Measurements from ENCODE around the gene PPT2.

The PPT2 gene, protein sequence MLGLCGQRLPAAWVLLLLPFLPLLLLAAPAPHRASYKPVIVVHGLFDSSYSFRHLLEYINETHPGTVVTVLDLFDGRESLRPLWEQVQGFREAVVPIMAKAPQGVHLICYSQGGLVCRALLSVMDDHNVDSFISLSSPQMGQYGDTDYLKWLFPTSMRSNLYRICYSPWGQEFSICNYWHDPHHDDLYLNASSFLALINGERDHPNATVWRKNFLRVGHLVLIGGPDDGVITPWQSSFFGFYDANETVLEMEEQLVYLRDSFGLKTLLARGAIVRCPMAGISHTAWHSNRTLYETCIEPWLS

DNA sequence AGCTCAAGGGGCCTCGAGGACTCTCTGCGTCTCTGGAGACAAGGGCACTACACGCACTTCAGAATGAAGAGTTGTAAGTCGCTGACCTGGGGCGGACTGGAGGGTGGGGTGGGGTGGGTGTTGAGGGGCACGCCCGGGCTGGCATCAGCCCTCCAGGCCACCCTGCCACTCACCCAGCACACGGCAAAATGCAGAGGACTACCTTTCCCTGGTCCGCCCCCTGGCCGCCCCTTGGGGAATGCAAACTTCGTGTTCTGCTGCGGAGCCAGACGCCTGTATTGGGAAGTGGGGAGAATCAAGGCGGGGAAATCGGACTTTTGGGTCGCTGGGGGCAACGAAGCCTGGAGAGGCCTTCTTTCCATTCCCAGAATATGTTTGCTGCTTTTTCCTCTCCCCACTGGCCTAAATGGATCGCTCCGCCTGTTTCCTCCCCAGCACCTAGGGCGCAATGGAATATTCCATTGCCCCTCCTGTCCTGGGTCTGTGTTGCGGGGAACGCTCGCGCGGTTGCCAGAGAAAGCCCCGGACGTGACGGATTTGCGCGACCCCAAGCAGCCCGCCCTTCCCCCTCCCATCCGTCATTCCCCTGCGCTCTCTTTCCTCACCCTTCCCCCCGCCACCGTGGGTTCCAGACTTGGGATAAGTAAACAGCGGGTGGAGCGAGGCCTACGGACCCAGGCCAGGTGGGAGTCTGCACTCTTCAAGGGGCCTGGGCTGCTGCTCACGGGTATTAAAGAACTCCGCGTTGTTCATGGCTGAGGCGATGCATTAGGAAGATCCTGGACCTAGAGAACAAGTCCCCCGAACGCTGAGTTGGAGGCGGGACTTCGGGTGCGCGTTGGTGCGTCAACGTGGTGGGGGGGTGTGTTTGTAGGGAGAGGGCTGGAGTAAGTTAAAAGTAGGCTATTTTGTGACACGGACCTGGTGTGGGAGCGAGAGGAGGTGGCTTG, at the start of gene PPT2:
Gene PPT2, plus strand, starts transcription at position 578 of the 950 bp plus-strand sequence. CDS start 454 bp downstream, outside the sequence.
- in situ Hi-C loops (cut with HindIII; ENCODE audit: low sequenced_read_pairs) = no loop called here

DNA sequence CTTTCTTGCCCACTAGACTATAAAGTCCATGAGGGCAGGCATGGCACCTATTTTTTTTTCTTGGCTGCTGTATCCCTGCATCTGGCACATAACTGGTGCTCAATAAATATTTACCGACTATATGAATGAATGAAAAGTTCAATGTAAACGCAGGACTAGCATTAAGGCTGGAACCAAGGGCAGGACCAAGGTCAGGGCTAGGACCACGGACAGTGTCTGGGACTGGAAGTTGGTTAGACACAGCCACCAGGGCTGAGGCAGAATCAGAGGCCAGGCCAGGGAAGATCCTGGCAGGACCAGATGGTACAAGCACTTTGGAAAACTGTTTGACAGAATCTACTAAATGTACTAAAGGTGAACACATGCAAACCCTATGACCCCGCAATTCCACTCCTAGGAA, 48.5 kb upstream of the PPT2 start:
- in situ Hi-C loops (cut with HindIII; ENCODE audit: low sequenced_read_pairs) = no loop called here

DNA sequence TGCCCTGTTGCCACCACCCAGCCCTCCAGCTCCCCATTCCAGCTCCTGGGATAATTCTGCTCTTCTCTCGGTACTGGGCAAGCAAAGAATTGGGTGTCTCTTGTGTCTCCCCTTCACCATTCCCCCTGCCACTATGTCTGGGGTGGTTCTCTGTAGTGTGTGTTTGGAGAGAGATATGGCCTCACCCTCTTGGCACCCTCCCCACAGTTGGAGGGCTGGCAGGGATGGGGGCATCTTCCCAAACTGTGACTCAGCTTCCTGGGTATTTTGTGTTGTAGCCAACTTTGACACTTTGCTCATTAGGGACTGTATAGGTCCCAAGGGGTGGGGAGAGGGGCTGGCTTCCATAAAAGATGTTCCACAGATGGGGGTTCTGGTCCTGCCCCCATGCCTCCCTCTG, 46.5 kb upstream of the PPT2 start:
- in situ Hi-C loops (cut with HindIII; ENCODE audit: low sequenced_read_pairs) = no loop called here

DNA sequence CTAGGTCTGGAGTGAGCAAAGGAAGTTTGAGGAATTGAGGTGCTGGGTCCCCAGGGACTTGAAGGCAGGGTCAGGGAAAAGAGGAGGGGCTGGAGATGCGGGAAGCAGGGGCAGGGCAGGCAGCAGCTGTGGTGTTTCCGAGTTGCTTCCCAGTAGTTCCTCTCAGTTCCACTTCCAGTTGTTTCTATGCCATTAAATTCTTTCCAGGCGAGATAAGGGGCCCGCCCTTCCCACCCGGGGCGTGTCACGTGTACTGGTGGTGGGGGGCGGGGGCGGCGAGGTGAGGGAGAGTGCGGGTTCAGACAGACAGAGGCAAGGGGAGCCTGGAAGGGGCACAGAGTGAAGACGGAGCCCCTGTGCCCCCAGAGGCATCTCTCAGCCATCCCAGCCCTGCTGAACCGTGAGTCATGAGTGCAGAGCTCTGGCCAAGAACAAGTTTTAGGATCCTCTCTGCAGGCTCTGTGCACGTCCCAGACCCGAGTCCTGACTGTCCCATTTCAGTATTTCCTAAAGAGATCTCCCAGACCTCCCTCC, 45.8 kb upstream of the PPT2 start:
- in situ Hi-C loops (cut with HindIII; ENCODE audit: low sequenced_read_pairs) = no loop called here

DNA sequence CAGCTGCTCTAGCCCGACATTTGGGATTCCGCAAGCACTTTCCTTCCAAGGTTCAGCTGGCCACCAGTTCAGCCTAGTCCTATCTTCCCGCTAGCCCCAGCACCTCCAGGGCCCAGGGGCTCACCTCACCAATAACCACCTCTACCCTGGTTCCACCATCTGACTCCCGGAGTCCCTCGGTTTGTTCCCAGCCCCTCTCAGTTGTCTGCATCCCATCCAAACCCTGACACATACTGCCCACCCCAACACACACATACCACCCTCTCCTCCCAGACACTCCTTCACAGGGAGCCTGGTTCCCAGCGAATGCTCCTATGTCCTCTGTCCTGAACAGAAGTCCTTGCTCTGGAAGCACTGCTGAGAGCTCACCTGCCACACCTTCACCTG, 45.2 kb upstream of the PPT2 start:
- in situ Hi-C loops (cut with HindIII; ENCODE audit: low sequenced_read_pairs) = no loop called here

DNA sequence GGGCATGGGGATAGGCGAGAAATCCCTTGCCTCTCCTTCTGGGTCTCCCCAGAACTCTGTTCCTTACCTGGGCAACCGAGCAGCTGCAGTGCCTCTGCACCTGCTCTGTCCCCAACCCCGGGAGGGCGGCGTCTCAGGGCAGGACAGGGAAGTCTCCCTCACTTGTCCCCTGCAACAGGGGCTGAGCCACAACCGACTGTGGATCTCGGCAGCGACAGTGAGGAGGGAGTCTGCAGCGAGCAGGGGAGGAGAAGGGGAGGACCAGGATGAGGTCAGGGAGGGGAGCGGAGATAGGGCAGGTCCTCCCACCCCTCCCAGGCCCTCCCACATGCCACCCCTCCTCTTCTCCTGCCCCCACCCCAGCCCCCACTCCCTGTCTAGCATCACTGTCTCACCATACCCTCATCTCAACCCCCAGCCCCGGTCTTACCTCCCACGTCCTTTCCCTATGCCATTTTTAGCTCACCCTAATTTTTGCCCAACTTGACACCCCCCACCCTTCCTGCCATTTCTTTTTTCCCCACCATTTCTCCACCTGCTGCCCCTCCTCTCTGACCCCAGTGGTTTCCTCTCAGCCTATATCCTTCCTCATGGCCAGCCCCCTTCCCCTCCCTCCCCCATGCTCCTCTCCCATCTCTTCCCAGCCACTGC, 44.7 kb upstream of the PPT2 start, which contains the start of gene TNXB:
Gene TNXB, minus strand, starts transcription at position 225 of the 651 bp plus-strand sequence. CDS start 11,140 bp downstream, outside the sequence.
- in situ Hi-C loops (cut with HindIII; ENCODE audit: low sequenced_read_pairs) = no loop called here

DNA sequence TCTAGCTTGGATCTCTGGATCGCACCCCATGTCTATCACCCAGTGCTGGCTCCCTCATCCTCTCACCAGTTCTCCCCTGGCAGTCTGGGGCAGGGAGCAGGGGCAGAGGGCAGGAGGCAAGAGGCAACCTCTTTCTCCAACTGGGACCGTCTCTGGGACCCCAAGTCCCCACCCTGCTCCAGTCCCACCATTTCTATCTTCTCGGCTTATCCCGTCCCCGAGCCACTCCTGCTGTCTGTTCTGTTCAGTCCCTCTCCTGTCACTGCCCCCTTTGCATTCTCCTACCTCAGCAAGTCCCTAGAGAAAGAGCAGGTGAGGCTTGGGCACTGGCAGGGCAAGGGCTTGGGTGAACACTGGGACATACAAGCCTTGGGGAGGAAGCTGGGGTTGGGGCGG, 44.2 kb upstream of the PPT2 start:
- in situ Hi-C loops (cut with HindIII; ENCODE audit: low sequenced_read_pairs) = loop anchor here (10.0 kb wide), 1 partner anchor 75 kb away; the partner anchor contains the start of gene AGER

DNA sequence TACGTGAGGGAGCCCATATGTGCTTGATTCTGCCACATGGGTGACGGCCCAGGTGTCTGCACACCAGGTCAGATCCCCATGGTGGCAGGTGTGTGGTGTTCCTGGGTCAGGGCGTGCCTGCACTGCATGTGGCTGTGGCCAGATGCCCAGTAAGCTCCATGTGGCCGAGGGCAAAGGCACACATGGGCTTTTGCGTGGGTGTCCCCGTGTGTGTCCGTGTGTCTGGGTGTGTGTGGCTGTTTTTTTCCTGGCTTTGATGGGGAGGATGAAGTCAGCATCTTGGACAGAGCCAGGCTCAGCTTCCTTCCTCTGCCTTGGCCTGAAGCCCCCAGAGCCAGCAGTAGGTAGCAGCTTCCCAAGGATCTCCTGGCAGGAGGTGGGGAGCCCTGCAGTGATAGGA, 43.3 kb upstream of the PPT2 start:
- in situ Hi-C loops (cut with HindIII; ENCODE audit: low sequenced_read_pairs) = loop anchor here (10.0 kb wide), 1 partner anchor 74 kb away; the partner anchor contains the start of gene AGER

DNA sequence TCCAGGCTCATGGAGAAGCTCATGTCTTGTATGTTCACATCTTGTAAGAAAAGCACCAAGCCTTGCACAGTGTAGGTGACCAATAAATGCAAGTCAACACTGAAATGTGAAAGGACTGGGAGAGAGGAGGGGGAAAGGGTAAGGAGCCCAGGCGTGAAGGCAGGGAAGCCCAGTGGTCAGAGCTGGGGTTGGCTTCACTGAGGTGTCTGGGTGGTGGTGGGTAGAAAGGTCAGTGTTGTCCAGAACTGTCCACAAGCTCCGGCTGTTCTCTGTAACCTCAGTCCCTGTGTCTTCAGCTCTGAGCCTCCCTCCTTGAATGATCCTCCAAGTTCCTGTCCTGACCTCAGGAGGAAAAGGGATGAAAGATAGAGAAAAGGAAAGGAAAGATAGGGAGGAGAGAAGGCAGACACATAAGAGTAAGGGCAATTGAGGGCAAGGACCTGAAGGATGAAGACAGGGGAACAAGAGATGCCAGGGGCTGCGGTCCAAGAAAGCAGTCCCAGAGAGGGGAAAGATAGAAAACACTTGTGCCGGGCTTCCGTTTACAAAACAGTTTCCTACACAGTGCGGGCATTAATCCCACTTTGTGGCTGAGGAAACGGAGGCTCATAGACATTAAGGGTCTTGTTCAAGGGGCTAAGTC, 42.4 kb upstream of the PPT2 start:
- in situ Hi-C loops (cut with HindIII; ENCODE audit: low sequenced_read_pairs) = loop anchor here (10.0 kb wide), 1 partner anchor 73 kb away; the partner anchor contains the start of gene AGER

DNA sequence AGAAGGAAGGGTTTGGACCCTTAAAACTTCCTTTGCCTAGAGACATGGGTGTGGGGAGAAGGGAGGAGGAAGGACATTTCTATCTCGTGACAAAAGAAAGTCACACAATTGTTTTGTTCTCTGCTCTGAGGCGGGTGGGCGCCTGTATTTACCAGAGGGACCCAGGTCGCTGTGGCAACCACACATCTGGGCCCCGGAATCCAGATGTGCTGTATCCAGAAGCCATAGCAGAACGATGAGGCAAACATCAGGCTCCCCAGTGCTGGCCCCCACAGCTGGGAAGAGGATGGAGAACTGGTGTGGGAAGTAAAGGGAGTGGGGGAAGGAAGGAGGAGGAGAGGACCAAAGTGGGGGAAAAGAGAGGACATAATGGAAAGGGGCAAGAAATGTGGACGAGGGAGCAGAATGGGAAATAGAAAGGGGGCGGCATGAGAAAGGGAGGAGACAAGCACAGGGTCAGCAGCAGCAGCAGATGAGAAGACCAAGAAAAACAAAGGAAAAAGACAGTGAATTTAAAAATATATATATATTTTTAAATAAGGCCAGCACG, 41.4 kb upstream of the PPT2 start:
- in situ Hi-C loops (cut with HindIII; ENCODE audit: low sequenced_read_pairs) = loop anchor here (10.0 kb wide), 1 partner anchor 72 kb away; the partner anchor contains the start of gene AGER

DNA sequence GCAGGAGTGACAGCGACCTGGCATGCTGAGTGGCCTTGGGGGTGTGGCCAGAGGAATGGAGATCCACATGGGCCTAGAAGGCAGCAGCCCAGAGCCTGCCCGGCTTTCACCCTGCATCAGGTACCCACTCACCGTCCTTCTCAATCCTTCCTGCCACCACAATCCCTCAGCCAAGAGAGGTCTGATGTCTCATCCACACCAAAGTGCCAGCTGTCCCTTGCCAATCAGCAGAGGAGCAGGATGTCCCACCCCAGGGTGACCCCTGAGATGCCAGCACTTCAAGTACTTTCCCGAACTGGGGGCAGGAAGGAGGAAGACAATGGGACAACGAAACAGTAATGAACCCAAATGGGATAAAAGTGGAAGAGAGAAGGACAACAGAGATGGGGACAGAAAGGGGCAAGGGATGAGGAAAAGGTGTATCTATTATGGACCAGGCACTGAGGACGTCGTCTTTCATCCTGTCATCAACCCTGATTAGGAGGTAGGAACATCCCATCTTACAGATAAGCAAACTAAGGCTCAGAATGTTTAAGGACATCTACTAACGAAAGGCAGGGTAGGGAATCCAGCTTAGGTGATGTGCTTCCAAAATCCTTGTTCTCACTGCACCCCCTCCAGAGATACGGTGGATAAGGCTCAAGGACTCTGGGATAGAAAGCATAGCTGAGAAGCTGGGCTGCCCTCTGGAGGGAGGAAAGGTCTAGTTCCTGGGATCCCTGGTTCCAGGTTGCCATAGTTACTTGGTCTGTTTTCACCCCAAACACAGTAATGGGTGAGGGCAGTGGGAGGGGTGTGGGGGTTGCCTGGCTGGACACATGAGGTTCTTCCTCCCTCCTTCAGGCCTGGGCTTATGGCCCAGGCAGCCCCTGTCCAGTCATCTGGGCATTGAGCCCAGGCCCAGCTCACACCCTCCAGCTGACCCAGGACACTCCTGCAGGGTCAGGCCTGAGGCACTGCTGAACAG, 40.3 kb upstream of the PPT2 start:
- in situ Hi-C loops (cut with HindIII; ENCODE audit: low sequenced_read_pairs) = loop anchor here (10.0 kb wide), 1 partner anchor 71 kb away; the partner anchor contains the start of gene AGER

DNA sequence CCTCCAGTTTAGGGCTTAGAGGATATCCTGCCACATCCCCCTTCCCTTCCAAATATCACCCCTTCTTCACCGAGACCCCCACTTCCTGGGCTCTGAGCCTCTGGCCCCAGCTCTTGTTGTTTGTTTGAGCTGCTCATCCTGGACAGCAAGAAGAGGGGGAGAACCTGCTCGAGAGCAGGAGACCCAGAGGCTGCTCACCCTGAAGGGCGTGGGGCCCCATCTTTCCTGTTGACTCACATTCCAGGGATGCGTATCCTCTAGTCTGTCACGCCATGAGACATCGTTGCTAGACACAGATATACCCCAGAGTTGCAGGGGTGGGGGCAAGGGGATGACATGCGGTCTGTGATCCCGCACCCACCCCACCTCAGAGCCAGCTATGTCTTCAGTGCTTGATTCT, 39.1 kb upstream of the PPT2 start:
- in situ Hi-C loops (cut with HindIII; ENCODE audit: low sequenced_read_pairs) = loop anchor here (10.0 kb wide), 1 partner anchor 70 kb away; the partner anchor contains the start of gene AGER

DNA sequence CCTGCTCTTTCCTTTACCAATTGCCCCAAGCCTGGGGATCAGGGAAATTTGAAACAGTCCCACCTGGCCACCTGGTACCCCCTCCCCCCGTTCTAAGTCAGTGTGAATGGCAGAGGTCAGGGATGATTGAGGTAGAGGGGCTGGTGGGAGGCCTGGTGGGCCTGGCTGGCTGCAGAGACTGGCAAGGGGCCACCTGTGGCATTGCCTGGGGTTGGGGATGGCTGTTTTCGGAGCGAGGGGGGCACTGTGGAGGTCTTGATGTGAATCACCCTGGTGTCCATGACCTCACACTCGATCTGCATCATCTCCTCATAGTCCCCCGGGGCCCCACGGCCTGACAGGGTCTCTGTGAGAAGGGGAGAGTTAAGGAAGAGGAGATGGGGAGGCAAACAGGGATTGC, 38.3 kb upstream of the PPT2 start:
- in situ Hi-C loops (cut with HindIII; ENCODE audit: low sequenced_read_pairs) = loop anchor here (10.0 kb wide), 1 partner anchor 69 kb away; the partner anchor contains the start of gene AGER

DNA sequence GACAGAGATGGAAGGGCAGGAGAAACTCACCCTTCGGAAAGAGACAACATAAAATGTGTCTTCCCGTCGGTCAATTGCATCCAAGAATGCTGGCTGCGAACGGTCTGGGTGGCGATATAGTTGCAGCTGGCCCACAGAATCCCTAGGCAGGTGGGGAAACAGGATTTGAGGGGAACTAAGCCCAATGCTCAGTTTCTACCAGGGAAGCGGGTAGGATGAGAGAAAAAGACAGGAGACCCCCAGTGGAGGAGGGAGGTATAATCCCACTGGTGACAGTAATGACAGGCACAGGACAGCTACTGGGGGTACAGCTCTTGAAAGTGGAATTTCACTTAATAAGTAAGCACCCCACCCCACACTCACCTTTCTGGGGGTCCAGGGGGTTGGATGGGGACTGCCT, 37.3 kb upstream of the PPT2 start:
- in situ Hi-C loops (cut with HindIII; ENCODE audit: low sequenced_read_pairs) = loop anchor here (10.0 kb wide), 1 partner anchor 68 kb away; the partner anchor contains the start of gene AGER

DNA sequence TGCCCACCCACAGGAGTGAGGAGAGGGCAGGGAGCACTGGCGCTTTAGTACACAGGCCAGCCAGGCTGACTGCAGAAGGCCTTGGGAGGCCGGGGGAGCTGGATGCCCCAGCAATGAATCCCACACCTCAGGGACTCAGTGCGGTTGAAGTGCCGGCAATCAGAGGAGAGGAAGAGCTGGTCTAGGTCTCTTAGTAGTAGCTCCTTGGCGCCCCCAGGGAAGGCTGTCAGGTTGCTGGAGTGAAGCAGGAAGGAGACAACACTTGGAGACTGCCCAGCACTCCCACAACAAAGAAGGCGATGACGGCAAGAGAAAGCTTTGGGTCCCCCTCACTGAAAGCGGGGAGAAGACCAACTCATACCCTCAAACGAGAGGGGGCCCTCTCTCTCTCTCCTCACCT, 36.5 kb upstream of the PPT2 start:
- in situ Hi-C loops (cut with HindIII; ENCODE audit: low sequenced_read_pairs) = loop anchor here (10.0 kb wide), 1 partner anchor 67 kb away; the partner anchor contains the start of gene AGER

DNA sequence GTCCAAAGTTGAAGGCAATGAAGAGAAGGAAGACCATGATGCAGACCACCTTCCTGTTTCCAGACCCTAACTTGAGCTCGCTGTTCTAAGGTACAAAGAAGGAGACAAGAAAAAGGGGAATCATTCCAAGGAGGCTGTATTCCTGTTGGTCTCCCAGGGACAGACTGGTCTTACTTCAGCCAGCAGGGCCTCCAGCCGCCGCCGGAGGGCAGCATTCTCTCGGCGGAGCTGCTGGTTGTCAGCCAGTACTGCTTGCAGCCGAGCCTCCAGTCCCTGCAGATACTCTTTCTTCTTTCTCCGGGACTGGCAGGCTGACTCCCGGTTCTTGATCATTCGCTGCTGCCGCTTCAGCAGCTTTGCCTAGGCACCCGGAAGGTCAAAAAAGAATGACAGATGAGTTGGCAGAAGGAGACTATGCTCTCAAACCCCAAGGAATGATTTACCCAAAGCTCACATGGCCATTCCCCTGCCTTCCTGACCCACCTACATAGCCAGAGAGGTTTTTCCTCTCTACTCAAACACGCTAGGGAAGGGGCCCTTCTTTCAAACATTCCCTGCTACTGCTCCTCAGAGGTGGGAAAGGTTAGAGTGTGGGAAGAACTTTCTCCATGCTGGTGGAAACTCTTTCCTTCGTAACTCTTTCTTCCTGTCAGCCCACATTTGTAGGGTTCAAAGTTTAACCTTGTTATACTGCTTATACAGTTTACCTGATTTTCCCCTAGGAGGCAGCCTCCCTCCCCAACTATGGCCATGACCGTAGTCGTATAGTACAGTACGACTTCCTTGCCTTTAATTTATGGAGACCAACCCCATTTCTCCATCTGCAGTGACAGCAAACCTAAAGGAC, 34.9 kb upstream of the PPT2 start:
- in situ Hi-C loops (cut with HindIII; ENCODE audit: low sequenced_read_pairs) = loop anchor here (10.0 kb wide), 1 partner anchor 66 kb away; the partner anchor contains the start of gene AGER

DNA sequence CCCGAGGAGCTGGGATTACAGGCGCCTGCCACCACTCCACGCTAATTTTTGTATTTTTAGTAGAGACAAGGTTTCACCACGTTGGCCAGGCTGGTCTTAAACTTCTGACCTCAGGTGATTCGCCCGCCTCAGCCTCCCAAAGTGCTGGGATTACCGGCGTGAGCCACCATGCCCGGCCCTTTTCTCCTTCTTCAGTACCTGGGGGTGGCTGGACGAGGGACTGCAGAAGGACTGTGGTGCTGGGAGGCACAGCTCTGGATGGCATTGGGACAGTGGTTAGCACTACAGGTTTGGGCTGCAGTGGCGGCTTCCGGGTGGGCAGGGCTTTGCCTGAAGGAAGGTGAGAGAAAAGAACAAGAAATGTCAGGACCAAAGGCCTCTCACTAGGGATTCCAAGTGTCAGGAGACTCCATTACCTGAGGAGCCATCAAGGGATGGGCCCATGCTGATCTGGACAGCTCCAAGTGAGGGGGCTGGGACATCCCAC, 33.3 kb upstream of the PPT2 start:
- in situ Hi-C loops (cut with HindIII; ENCODE audit: low sequenced_read_pairs) = no loop called here

Data from endothelial cell of hepatic sinusoid (primary cell).